Stimulated activated CD8-positive, alpha-beta memory T cell treated with anti-CD3 and anti-CD28 coated beads, Interleukin-4, amount 100 ng/mL, for 1 hour (primary cell): Measurements from ENCODE around the gene KRT36.

Experiments
- DNase-seq, 2 donors: peaks; one replicate each; pipeline ENCODE4 v3.0.0-alpha.2; 2020; ENCODE audit warnings: low read depth in 2 of 2, low spot score in 1 of 2

The KRT36 gene

DNA sequence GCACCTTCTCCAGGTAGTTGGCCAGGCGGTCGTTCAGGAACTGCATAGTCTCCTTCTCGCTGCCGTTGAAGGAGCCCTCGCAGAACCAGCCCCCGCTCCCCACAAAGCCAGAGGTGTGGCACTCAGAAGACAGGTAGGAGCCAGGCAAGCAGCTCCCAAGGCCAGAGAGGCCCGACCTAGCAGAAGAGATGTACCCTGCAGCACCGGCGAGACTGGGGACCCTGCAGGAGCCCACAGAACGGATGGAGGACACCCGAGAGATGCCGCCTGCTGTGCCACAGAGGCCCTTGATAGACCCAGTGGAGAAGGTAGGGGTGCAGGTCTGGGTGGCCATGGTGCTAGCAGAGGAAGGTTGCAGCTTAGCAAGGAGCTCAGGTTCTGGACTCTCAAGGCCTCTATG lies at the start of gene KRT36:
TSS of gene KRT36 (minus strand) at position 380 of the 400 bp plus-strand sequence. CDS start at position 334, 46 bp downstream.
- no peak for DNase-seq

DNA sequence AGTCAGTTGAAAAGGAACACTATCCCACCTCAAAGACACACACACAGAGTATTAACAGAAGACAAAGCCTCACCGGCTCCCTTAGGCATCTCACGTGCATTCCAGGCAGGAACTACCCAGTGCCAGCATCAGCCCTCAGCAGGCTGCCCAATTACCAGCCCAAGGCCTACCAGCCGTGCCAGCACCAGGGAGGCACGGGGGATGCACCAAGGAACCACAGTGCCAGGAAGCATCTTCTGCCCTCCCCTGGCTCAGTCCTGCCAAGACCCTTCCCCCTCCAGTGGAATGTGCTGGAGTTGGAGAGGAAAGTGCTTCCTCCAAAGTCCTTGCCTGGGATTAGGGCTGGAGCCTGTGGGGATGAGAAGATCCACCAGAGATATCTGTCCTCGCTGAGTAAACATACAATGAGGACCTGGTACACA lies 49.4 kb upstream of the KRT36 start:
- DNase-seq, result no peak

- DNase-seq, result no peak
Observed at GRCh38 chr17:41538565-41538991, 48.9 kb upstream of the KRT36 start.

DNA sequence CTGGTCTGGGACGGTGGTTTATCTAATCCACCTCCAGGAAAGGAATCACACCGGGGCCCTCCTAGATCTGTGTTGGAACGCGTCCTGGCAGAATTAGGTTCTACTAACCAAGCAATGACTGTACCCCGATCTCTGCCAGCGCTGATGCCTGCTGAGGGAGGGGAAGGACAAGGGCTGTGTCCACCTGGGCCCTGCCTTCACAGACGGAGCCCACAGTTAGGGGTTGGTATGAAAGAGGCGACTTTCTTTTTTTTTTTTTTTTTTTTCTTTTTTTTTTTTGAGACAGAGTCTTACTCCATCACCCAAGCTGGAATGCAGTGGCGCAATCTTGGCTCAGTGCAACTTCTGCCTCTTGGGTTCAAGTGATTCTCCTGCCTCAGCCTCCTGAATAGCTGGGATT lies 48.3 kb upstream of the KRT36 start:
- no peak for DNase-seq

DNA sequence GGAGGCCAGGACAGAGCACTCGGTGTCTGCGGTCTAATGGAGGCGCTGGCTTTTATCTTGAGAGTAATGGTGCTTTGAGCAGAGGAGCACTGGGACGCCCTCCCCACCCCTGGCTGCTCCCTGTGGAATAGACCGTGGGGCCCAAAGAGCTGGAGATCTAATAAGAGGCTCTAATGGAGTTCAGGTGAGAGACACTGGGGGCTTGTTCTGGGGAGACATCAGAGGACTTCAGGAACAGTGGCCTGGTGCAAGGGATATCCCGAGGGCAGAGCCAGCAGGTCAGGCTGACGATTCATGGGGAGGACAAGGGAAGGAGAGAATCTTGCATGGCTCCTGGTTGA lies 47.9 kb upstream of the KRT36 start:
- DNase-seq, result no peak

GRCh38 chr17:41536741-41537613 lies 47.3 kb upstream of the KRT36 start:
- no peak for DNase-seq

DNA sequence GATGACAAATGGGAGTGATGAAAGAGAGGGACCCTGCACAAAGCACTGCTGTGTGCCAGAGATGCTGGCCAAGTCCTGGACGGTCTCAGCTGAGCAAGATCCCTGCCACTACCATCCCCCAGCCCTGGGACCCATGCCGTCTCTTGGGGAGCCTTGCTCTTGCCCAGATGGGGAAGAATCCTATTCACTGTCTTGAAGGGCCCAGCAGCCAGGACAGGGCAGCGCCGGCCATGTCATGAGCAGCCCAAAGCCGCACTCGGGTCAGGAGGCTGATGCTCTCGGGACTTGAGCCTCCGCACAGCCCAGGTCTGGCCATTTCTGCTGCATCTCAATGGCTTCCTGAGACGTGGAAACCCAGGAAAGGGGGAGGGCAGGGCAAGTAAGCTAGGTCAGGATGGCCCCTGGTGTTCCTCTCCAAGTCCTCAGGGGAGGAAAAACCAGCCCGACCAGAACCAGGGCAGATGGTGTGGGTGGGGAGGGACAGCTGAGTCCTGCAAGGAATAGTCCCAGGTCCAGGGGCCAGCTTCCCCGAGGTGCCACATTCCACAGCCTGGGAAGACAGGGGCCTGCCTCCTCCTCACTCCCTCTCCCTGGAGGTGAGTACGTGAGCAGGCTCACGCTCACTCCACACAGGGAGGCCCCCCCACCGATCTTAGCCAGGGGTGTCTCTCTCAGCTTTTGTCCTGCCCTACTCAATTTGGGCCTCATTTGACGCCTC lies 46.2 kb upstream of the KRT36 start:
- DNase-seq, result no peak

DNA sequence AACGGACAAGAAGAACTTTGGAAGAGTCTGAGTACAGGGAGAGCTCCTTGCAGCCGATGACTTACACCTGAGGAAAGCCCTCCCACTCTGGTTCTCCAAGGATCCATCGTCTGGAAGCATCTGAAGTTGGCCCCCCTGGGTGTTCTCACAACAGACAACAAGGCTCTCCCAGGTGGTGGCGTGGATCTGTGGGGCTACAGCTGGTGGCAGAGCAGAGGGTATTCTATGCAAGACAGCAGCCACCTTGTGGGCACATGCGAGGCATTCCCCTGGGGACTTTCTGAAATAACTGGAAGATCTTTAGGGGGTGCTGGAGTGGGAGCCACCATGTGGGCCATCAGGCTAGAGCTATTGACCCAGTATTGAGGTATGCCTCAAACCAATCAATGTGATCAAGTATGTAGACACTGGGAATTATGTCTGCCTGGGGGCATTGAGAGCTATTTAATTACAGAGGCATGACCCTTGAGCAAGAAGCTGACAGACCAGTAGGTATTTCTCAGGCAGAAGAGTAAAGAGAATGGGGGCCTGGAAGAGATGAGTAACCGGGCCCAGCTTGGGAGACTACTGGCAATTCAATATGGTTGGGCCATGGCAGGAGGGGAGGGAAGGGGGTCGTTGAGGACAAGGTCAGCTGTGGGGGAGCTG lies 45.3 kb upstream of the KRT36 start:
- no peak for DNase-seq

DNA sequence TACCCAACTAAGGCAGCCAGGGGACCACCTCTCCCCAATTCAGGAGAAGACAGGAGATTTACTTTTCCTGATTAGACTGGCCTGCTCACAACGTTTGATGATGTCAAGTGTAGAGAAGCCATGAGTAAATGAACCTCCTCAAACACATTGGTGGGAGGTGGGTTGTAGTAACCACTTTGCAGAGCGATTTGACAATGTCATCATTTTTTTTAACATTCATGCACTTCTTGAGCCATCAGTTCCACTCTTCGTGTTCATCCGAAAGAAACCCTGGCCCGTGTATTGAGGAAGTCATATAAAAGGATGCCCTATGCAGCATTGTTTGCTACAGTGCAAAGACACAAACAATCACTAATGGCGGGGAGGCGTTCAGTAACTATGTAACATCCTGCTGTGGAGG lies 43.9 kb upstream of the KRT36 start:
- DNase-seq, result no peak

GRCh38 chr17:41532947-41533570 lies 43.3 kb upstream of the KRT36 start:
- no peak for DNase-seq

- DNase-seq, result no peak
Observed at GRCh38 chr17:41531993-41532392, 42.3 kb upstream of the KRT36 start.

DNA sequence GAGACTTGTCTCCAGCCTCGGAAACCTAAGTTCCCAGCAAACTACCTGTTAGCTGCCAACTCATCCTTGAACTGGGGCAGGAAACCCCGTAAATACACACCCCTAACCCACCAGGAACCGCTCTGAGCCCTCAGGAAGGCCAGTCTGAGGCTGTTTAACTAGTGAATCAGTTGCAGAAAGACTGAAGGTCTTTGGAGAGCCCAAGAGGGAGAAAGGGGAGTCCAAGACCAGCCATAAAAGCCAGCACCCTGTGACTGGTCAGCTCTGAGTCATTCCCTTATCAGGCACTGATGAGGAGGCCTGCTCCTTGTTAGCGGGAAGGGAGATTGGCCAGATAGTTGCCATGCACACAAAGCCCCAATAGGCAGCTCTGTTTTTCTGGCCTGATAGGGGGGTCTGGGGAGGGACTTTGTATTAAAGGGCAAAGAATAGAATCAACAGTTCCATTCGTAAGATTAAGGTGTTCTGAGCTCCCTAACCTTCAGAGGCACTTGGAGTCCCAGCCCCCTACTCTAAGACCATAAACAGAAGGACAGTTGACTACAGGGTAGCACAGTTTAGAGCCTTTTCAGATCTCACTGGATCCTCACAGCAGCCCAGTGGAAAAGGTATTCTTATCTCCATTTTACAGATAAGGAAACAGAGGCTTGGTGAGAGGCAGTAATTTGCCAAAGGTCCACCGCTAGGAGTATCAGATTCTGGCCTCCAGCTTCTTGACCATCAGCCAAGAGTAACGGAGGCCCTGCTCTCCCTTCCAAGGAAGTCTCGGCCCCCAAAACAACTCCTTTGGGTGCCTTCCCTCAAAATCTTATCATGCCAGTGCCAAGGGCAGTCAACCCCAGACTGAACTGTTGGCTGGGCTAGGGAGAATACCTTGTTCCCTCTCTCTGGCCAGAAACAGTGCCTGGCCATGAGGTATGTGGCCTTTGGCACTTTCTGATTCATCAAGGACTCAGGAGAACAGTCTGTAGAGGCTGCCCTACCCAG lies 40.6 kb upstream of the KRT36 start:
- no peak for DNase-seq

GRCh38 chr17:41529491-41529915 lies 39.8 kb upstream of the KRT36 start:
- no peak for DNase-seq

GRCh38 chr17:41528959-41529353 lies 39.2 kb upstream of the KRT36 start:
- no peak for DNase-seq

DNA sequence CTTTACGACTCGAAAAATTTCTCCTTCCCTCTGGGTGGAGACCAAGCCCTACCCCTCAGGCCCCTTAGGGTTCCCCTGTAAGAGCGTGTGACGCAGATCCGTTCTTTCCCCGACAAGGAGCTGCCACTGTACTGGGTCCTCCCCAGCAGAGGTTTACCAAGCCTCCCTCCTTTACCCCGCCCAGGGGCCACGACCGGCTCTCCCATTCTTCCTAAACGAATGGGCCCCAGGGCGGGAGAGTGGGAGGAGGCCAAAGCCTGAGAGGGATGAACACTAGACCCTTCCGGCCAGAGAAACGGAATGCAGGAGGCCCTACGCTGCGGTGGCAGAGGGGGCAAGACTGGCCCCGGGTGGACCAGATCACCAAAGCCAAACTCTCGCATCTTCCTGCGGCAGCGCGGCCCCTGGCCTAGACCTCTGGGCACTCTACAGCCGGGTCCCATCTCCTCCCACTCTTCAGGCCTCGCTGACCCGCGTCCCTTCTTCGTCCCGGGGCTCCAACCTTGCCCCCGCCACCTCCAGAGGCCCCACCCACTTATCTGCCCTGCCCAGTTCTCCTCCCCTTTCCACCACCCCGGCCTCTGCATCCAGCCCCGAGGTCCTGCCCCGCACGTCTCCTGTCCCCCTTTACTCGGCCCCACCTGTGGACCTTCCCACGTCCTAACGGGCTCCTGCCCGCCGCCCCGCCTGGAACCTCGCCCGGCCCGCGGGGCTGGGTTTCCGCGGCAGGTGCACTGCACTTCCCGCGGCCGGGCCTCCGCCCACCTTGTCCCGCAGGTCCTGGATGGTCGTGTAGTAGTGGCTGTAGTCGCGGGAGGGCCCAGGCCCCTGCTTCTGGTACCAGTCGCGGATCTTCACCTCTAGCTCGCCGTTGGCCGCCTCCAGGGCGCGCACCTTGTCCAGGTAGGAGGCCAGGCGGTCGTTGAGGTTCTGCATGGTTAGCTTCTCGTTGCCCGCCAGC lies 37.6 kb upstream of the KRT36 start:
- no peak for DNase-seq

- DNase-seq, result no peak
Observed at GRCh38 chr17:41524261-41524660, 34.6 kb upstream of the KRT36 start.

GRCh38 chr17:41523787-41524186 lies 34.1 kb upstream of the KRT36 start:
- DNase-seq, result no peak

DNA sequence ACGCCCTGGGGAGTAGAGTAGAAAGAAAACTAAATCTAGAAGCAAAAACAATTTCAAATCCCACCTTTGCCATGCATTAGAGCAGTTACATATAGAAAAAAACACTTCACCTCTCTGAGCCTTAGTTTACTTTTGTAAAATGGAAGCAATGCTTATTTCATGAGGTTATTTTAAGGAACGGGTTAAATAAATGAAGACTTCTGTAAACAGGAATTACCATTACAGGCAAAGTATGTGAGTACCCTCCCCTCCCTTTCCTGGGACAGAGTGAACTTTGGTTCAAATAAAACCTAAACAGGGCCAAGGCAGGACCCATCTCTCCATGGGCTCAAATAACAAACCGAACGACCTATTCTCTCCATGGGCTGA lies 33.5 kb upstream of the KRT36 start:
- DNase-seq, result no peak
